ENCODE results near the gene RIN3. TPM values are rescaled to one million over a fixed set of nuclear protein-coding genes. Genes with fewer than 3 reads are reported as not detected.

Gene RIN3
- total RNA-seq, 1 experiment from 2014 or later, result 10.9 TPM

DNA sequence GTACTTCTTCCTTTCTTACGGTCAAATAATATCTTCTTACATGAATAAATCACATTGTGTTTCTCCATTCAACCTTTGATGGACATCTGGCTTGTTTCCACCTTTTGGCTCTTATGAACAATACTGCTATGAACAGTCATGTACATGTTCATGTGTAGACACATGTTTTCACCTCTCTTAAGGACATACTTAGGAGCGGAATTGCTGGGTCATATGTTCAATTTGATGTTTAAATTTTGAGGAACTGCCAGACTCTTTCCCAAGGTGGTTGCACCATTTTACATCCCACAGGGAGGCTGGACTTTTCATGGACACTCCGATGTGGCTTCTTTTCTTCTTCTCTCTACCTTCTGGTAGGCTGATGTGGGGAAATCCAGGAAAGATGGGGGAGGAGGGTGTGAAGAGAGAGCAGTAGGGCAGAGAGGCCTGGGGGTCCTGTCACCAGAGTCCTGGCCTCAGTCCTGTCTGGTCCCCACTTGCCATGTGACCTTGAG, 218.1 kb downstream of the RIN3 start:
- intact Hi-C loops (cut with micrococcal nuclease; ENCODE audit: unreplicated experiment), result no loop called here
- POLR2A ChIA-PET, result no interaction called here
- in situ Hi-C loops (cut with HindIII; ENCODE audit: low pct_unique_long_range_greater_than_20kb, low sequenced_read_pairs), result no loop called here
- TF ChIP-seq TCF7L2 (IDR thresholded peaks at IDR 0.05; ENCODE audit: low read depth, low read length) (no peak), POLR2AphosphoS5 (IDR thresholded peaks at IDR 0.05; ENCODE audit: low read depth, low read length) (no peak), REST (IDR thresholded peaks at IDR 0.05; ENCODE audit: insufficient read depth in 1 of 2, low read depth in 2 of 2, low read length in 1 of 2) (no peak), SIN3A (IDR thresholded peaks at IDR 0.05; ENCODE audit: borderline replicate concordance, insufficient read depth, low read depth, low read length) (no peak)
- TF ChIP-seq, protein P1, sequence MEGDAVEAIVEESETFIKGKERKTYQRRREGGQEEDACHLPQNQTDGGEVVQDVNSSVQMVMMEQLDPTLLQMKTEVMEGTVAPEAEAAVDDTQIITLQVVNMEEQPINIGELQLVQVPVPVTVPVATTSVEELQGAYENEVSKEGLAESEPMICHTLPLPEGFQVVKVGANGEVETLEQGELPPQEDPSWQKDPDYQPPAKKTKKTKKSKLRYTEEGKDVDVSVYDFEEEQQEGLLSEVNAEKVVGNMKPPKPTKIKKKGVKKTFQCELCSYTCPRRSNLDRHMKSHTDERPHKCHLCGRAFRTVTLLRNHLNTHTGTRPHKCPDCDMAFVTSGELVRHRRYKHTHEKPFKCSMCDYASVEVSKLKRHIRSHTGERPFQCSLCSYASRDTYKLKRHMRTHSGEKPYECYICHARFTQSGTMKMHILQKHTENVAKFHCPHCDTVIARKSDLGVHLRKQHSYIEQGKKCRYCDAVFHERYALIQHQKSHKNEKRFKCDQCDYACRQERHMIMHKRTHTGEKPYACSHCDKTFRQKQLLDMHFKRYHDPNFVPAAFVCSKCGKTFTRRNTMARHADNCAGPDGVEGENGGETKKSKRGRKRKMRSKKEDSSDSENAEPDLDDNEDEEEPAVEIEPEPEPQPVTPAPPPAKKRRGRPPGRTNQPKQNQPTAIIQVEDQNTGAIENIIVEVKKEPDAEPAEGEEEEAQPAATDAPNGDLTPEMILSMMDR (IDR thresholded peaks at IDR 0.05), result no peak
- BruUV-seq (replicated peaks), result no TSS peak
- ATAC-seq (no peak), DNase-seq (ENCODE audit: low read depth, low spot score) (no peak)
- Histone ChIP-seq H3K27ac (ENCODE audit: low read length) (no peak overlapping the region), H3K9me3 (ENCODE audit: control insufficient read depth, insufficient read depth, low read depth, low read length) (no peaks in the 10 kb centered on the region), H3K4me3 (ENCODE audit: low read depth in 2 of 2, low read length in 2 of 2) (no peak overlapping the region), H3K36me3 (ENCODE audit: control insufficient read depth, insufficient read depth, low read length) (no peaks in the 10 kb centered on the region), H3K27me3 (ENCODE audit: control insufficient read depth, insufficient read depth, low read length) (no peaks in the 10 kb centered on the region), H3K4me1 (ENCODE audit: control insufficient read depth, insufficient read depth, low read length) (no peaks in the 10 kb centered on the region)
- CTCF ChIA-PET, result no interaction called here

GRCh38 chr14:92733007-92733406, 219.4 kb downstream of the RIN3 start:
- no peak overlapping the region for H3K27ac ChIP-seq (ENCODE audit: low read length)
- H3K9me3 ChIP-seq (ENCODE audit: control insufficient read depth, insufficient read depth, low read depth, low read length), result no peaks in the 10 kb centered on the region
- BruUV-seq (replicated peaks), result no TSS peak
- H3K4me3 ChIP-seq (ENCODE audit: low read depth in 2 of 2, low read length in 2 of 2), result no peak overlapping the region
- POLR2A ChIA-PET, result no interaction called here
- intact Hi-C loops (cut with micrococcal nuclease; ENCODE audit: unreplicated experiment) (no loop called here), in situ Hi-C loops (cut with HindIII; ENCODE audit: low pct_unique_long_range_greater_than_20kb, low sequenced_read_pairs) (no loop called here)
- ATAC-seq, result no peak
- no peaks in the 10 kb centered on the region for H3K36me3 ChIP-seq (ENCODE audit: control insufficient read depth, insufficient read depth, low read length)
- H3K4me1 ChIP-seq (ENCODE audit: control insufficient read depth, insufficient read depth, low read length), result no peaks in the 10 kb centered on the region
- CTCF ChIA-PET, result no interaction called here
- DNase-seq (ENCODE audit: low read depth, low spot score), result no peak
- no peaks in the 10 kb centered on the region for H3K27me3 ChIP-seq (ENCODE audit: control insufficient read depth, insufficient read depth, low read length)
- TF ChIP-seq TCF7L2 (IDR thresholded peaks at IDR 0.05; ENCODE audit: low read depth, low read length), result no peak
- no peak for TF ChIP-seq SIN3A (IDR thresholded peaks at IDR 0.05; ENCODE audit: borderline replicate concordance, insufficient read depth, low read depth, low read length)
- TF ChIP-seq POLR2AphosphoS5 (IDR thresholded peaks at IDR 0.05; ENCODE audit: low read depth, low read length), result no peak
- TF ChIP-seq REST (IDR thresholded peaks at IDR 0.05; ENCODE audit: insufficient read depth in 1 of 2, low read depth in 2 of 2, low read length in 1 of 2), result no peak
- TF ChIP-seq, protein P1 (IDR thresholded peaks at IDR 0.05), result no peak

Data from Panc1 (cell line).